B cell (primary cell): ENCODE measurements around the gene GLIS1. TPM values are rescaled to one million over a fixed set of nuclear protein-coding genes. Genes with fewer than 3 reads are reported as not detected.

Experiments used
- ATAC-seq: fragments of 200-7000 bp; cut with Tn5 transposase; one replicate; pipeline ENCODE4 v1.10.0; 2021; ENCODE audit warnings: low read depth, mild to moderate bottlenecking, moderate number of reproducible peaks, moderate library complexity
- CTCF ChIA-PET: fragments of 350-600 bp; sonication (Branson Sonifier 250); formaldehyde crosslinking; loops from one replicate; lab custom pipeline; 2021; ENCODE audit warnings: antibody characterized with exemption, inconsistent platforms; lab: Charles Lee
- POLR2A ChIA-PET: fragments of 350-600 bp; sonication (Branson Sonifier 250); formaldehyde crosslinking; loops from one replicate; lab custom pipeline; 2021; ENCODE audit warnings: antibody characterized with exemption; lab: Charles Lee
- DNase-seq: peaks from one replicate; pipeline ENCODE4 v3.0.0; 2013
- H2AFZ ChIP-seq: 2 replicates; pipeline ENCODE4 v1.6.1; 2012; ENCODE audit warnings: mild to moderate bottlenecking, low read depth, low read length; ENCODE audit not compliant: insufficient read depth, poor library complexity, severe bottlenecking
- H3K27ac ChIP-seq, 2 donors: 1 replicate in 1 of 2; 2 replicates in 1 of 2; pipeline ENCODE4 v1.5.1; 2012 to 2013; ENCODE audit warnings: low read length in 2 of 2, mild to moderate bottlenecking in 2 of 2, moderate library complexity in 1 of 2
- H3K27me3 ChIP-seq, 4 experiments: fragments of 200-600 bp in 1 of 4; sonication (generic) in 1 of 4; replicated peaks in 1 of 4; 1 replicate in 2 of 4; 2 replicates in 2 of 4; pipeline versions ENCODE4 v1.6.1 to v1.7.0; 2013 to 2016; ENCODE audit warnings: low read length in 3 of 4, mild to moderate bottlenecking in 2 of 4, mixed read lengths in 1 of 4, moderate library complexity in 1 of 4; ENCODE audit not compliant: insufficient read depth in 4 of 4, control insufficient read depth in 3 of 4; ENCODE audit errors: control extremely low read depth in 1 of 4
- H3K36me3 ChIP-seq, 2 experiments: replicated peaks in 1 of 2; 1 replicate in 1 of 2; 2 replicates in 1 of 2; pipeline versions ENCODE4 v1.6.1 to v1.7.1; 2013; ENCODE audit warnings: low read length in 1 of 2; ENCODE audit not compliant: insufficient read depth in 2 of 2, control insufficient read depth in 1 of 2; ENCODE audit errors: control extremely low read depth in 1 of 2, extremely low read depth in 1 of 2
- H3K4me1 ChIP-seq, 2 donors: fragments of 200-600 bp in 1 of 2; sonication (generic) in 1 of 2; 1 replicate in 1 of 2; 2 replicates in 1 of 2; pipeline versions ENCODE4 v1.5.1 to v1.6.1; 2013 to 2017; ENCODE audit warnings: low read length in 2 of 2; ENCODE audit not compliant: control insufficient read depth in 2 of 2, insufficient read depth in 2 of 2
- H3K4me2 ChIP-seq: replicated peaks from 2 replicates; pipeline ENCODE3; 2012; ENCODE audit warnings: mild to moderate bottlenecking, low read depth, low read length; ENCODE audit not compliant: poor library complexity, severe bottlenecking
- H3K4me3 ChIP-seq, 5 experiments: fragments of 200-600 bp in 1 of 5; sonication (generic) in 1 of 5; 1 replicate in 3 of 5; 2 replicates in 2 of 5; pipeline versions ENCODE4 v1.5.1 to v1.7.0; 2011 to 2016; ENCODE audit warnings: low read length in 4 of 5, mild to moderate bottlenecking in 4 of 5, low read depth in 2 of 5, control low read depth in 1 of 5, moderate library complexity in 1 of 5; ENCODE audit not compliant: insufficient read depth in 1 of 5; ENCODE audit errors: control extremely low read depth in 1 of 5, extremely low read depth in 1 of 5
- H3K79me2 ChIP-seq: fragments of 200-600 bp; sonication (generic); one replicate; pipeline ENCODE4 v1.6.0; 2016; ENCODE audit warnings: low read length; ENCODE audit not compliant: control insufficient read depth, insufficient read depth
- H3K9ac ChIP-seq: fragments of 200-600 bp; sonication (generic); 2 replicates; pipeline ENCODE4 v1.6.1; 2017; ENCODE audit warnings: mild to moderate bottlenecking, low read length, moderate library complexity
- H3K9me3 ChIP-seq, 3 donors: one replicate each; pipeline versions ENCODE4 v1.6.1 to v1.7.1; 2013; ENCODE audit warnings: low read length in 2 of 3; ENCODE audit not compliant: control insufficient read depth in 2 of 3, insufficient read depth in 1 of 3; ENCODE audit errors: control extremely low read depth in 1 of 3
- H4K20me1 ChIP-seq: 2 replicates; pipeline ENCODE4 v1.6.0; 2012; ENCODE audit warnings: mild to moderate bottlenecking, low read length; ENCODE audit not compliant: insufficient read depth, control insufficient read depth, poor library complexity, severe bottlenecking
- H3K27ac Mint-ChIP-seq: one replicate; pipeline ENCODE4 v1.8.0; 2021; ENCODE audit warnings: mixed read lengths
- H3K27me3 Mint-ChIP-seq: one replicate; pipeline ENCODE4 v1.8.0; 2021; ENCODE audit warnings: mixed read lengths
- H3K4me1 Mint-ChIP-seq: one replicate; pipeline ENCODE4 v1.8.0; 2021; ENCODE audit warnings: mixed read lengths
- H3K4me3 Mint-ChIP-seq: one replicate; pipeline ENCODE4 v1.8.0; 2021; ENCODE audit warnings: mixed read lengths
- H3K9me3 Mint-ChIP-seq: one replicate; pipeline ENCODE4 v1.8.0; 2022; ENCODE audit warnings: mixed read lengths; ENCODE audit not compliant: insufficient read depth
- EZH2 ChIP-seq: IDR thresholded peaks from 2 replicates; pipeline ENCODE4 v1.6.1; 2012; ENCODE audit warnings: borderline replicate concordance, low read depth, mild to moderate bottlenecking, moderate library complexity, low read length; ENCODE audit not compliant: insufficient read depth, poor library complexity, severe bottlenecking
- WGBS: methylation state at CpG from one replicate; pipeline ENCODE4 v1.1.5; 2013; ENCODE audit warnings: missing lambda C conversion rate; ENCODE audit not compliant: insufficient coverage; 5-methylcytosine and 5-hydroxymethylcytosine counted together
- intact Hi-C: fragments of 100-400 bp; cut with micrococcal nuclease; formaldehyde crosslinking; loops from one replicate; pipeline ENCODE4 v1.10.0; 2022
- polyA plus RNA-seq: library from polyadenylated mRNA; depleted of rRNA; stranded (reverse); fragments of >200 nt; gene quantifications from 2 replicates; pipeline ENCODE4 v1.2.3, GENCODE V29; 2012
- total RNA-seq, 2 donors: library from RNA; stranded (reverse); fragments of 120-200 nt in 1 of 2; gene quantifications; 1 replicate in 1 of 2; 2 replicates in 1 of 2; pipeline versions ENCODE4 v1.2.3 to v1.2.4, GENCODE V29; 2013 to 2022
- TF ChIP-seq, protein P1 (sequence below): fragments of 200-600 bp; IDR thresholded peaks from one replicate; pipeline ENCODE4 v1.8.0; 2022; ENCODE audit warnings: antibody characterized with exemption, mild to moderate bottlenecking

Gene GLIS1
- total and polyA plus RNA-seq, 2 donors (not counting 1 experiment from before 2014, with no cell fraction given), result not detected

DNA sequence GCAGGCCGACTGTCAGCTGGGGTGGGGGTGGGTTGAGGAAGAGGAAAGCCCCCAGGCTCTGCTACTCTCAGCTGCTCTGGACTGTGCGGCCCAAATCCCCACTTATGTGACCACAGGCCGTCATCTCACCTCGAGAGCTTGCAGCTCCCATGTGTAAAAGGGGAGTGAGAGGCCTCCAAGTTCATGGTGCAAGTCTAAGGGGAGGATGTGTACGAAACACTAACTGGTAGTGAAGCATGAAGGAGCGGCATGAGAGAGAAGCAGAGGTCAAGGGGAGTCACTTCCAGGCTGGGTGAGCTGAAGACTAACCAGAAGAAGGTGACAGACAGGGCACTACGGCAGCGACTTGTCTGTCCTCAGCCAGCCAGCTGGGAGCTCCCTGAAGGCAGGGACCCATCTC lies 43.8 kb downstream of the GLIS1 start:
- Mint-ChIP-seq H3K4me1 (no peaks in the 10 kb centered on the region), H3K27me3 (peaks cover 16% of the 10 kb centered on the region), H3K27ac (no peak overlapping the region), H3K9me3 (no peaks in the 10 kb centered on the region), H3K4me3 (no peak overlapping the region)
- Histone ChIP-seq H3K36me3 (no peaks in the 10 kb centered on the region), H3K4me2 (no peak overlapping the region), H3K27ac (no peak overlapping the region), H3K4me3 (no peak overlapping the region), H3K4me1 (no peaks in the 10 kb centered on the region), H2AFZ (no peak overlapping the region), H3K27me3 (no peaks in the 10 kb centered on the region), H3K9me3 (peaks cover 0 to 4% (median 0%) of the 10 kb centered on the region in 3 donors), H3K9ac (no peak overlapping the region), H4K20me1 (no peaks in the 10 kb centered on the region), H3K79me2 (no peaks in the 10 kb centered on the region)
- DNase-seq (no peak), ATAC-seq (no peak)
- TF ChIP-seq, protein P1, sequence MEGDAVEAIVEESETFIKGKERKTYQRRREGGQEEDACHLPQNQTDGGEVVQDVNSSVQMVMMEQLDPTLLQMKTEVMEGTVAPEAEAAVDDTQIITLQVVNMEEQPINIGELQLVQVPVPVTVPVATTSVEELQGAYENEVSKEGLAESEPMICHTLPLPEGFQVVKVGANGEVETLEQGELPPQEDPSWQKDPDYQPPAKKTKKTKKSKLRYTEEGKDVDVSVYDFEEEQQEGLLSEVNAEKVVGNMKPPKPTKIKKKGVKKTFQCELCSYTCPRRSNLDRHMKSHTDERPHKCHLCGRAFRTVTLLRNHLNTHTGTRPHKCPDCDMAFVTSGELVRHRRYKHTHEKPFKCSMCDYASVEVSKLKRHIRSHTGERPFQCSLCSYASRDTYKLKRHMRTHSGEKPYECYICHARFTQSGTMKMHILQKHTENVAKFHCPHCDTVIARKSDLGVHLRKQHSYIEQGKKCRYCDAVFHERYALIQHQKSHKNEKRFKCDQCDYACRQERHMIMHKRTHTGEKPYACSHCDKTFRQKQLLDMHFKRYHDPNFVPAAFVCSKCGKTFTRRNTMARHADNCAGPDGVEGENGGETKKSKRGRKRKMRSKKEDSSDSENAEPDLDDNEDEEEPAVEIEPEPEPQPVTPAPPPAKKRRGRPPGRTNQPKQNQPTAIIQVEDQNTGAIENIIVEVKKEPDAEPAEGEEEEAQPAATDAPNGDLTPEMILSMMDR, result no peak
- TF ChIP-seq EZH2, result no peak
- WGBS, result 72% methylated on average over 6 of the region's 8 CpGs
- intact Hi-C loops, result no loop called here
- ChIA-PET POLR2A (no interaction called here), CTCF (no interaction called here)

- no peak for ATAC-seq
- no peak overlapping the region for H3K9ac ChIP-seq
- POLR2A ChIA-PET, result no interaction called here
- Mint-ChIP-seq H3K4me1 (no peaks in the 10 kb centered on the region), H3K4me3 (no peak overlapping the region), H3K9me3 (no peaks in the 10 kb centered on the region), H3K27ac (no peak overlapping the region), H3K27me3 (peaks cover 16% of the 10 kb centered on the region)
- H3K4me2 ChIP-seq, result no peak overlapping the region
- H3K4me3 ChIP-seq, result no peak overlapping the region
- WGBS, result 97% methylated on average over 6 of the region's 10 CpGs
- H3K79me2 ChIP-seq, result no peaks in the 10 kb centered on the region
- intact Hi-C loops, result no loop called here
- H3K4me1 ChIP-seq, result no peaks in the 10 kb centered on the region
- no peaks in the 10 kb centered on the region for H4K20me1 ChIP-seq
- no peak overlapping the region for H3K27ac ChIP-seq
- no peak overlapping the region for H2AFZ ChIP-seq
- no peaks in the 10 kb centered on the region for H3K9me3 ChIP-seq
- DNase-seq, result no peak
- TF ChIP-seq, protein P1, result no peak
- TF ChIP-seq EZH2, result no peak
- no peaks in the 10 kb centered on the region for H3K27me3 ChIP-seq
- CTCF ChIA-PET, result no interaction called here
- H3K36me3 ChIP-seq, result no peaks in the 10 kb centered on the region
These were observed 44.3 kb downstream of the GLIS1 start for GRCh38 chr1:53694718-53695091.
